HG03025 (cell line): ENCODE results near the gene MGLL.
"Not testable (repeated sequence)": the region's sequence is repeated elsewhere in the genome, so short reads cannot be mapped to it uniquely, and the experiment has no call there.

Source experiments
- ATAC-seq: cut with Tn5 transposase; IDR thresholded peaks from one replicate; pipeline ENCODE4 v1.9.1; 2021; ENCODE audit warnings: mild to moderate bottlenecking, moderate library complexity; ENCODE audit not compliant: unreplicated experiment, low FRiP score

The MGLL gene

GRCh38 chr3:127669541-127670228 is 152.6 kb downstream of the MGLL start:
- no peak for ATAC-seq

GRCh38 chr3:127668906-127669305 is 153.4 kb downstream of the MGLL start:
- no peak for ATAC-seq

DNA sequence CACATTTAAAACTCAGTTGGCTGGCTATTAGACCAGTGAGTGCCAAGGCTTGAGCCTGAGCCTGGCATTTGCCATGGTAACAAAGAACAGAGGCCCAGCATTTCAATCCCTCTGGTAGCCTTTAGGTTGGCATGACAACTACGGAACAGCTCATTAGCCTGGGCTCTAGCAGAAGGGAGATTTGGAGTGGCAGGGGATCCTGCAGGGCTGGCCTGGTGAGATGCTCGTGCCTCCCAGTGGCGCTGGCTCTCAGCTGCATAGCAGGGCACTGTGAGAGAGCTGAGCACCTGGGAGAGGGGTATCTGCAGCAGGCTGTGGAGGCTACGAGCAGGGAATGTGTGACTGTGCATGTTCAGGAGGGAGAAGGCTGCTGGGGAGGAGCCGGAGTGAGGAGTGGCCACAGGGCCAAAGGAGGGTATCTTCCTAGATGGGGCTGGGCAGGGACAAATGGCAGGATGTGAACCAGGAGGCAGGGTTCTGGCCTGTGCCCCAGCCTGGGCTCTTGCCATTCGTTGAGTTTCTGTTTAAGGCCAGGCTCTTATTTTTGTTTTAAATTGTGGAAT is 155.1 kb downstream of the MGLL start:
- ATAC-seq, result no peak

DNA sequence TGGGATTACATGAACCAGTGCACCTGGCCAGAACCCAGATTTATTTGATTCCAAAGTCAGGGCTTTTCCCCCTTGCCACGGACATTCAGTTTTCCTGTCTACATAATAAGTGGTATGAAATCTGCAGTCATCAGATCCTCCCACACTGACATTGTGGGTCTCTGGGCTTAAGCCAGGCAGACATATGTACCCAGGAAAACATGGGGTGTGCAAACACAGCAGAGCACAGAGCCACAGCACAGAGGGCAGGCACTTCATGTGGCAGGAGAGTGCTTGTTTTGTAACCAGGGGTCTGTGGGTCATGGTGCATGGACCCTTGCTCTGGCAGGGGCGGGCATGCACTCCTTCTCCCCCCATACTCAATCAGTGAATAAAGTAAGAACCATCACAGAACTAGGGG is 155.6 kb downstream of the MGLL start:
- ATAC-seq, result no peak

DNA sequence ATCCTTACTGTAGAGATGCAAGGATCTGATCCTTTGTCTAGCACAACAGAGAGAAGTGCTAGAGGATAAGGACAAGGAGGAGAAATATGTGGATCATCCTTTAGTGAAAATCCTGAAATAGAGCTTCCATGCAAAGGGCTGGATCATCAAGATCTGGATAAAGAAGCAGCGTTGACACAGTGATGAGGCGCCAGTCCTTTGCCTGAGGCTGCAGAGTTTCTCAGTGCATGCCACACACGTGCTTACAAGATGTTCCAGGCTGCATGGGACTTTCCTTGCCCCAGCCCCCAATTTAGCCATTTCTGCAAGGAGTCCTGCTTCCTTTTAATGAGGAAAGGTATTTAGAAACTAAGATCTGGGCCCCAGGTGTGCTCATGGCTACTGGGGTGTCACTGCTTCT is 156.7 kb downstream of the MGLL start:
- no peak for ATAC-seq

- ATAC-seq, result no peak
These were observed 157.2 kb downstream of the MGLL start for GRCh38 chr3:127665165-127665564.

DNA sequence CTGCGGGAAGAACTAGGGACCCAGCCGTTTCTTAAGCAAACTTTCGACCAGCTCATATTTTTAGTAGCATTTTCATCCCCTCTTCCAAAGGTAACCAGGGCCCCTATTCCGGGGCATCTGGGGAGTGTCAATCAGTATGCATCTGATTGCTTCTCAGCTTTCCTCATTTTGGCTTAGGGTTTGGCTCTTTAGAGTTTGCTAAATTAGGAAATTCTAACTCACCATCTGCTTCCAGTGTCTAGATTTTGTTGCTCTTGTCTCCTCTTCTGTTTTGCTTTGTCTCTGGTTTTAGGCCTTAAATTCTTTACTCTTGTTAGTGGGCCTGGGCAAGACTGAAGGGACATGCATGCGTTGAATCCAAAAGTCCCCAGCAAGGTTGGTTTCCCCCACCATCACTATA is 159.2 kb downstream of the MGLL start:
- ATAC-seq, result no peak

DNA sequence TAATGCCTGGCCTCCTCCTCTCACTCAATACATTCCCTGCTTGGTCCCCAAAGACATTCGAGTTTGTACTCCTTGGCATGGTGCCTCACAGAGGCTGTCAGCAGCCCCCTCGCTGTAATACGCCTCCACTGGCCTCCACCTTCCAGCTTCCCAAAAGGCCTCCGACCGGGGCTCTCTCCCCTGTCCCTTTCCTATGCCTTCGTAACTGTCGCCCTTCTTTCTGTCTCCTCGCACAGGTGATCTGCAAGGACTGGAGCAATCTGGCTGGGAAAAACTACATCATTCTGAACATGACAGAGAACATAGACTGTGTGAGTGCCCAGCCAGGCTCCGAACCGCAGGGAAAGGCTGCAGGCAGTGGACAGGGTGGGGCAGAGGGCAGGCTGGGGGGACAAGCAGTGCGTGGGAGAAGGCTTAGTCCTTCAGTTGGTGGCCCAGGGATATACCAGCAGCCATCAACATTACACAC is 160.3 kb downstream of the MGLL start:
- ATAC-seq, result no peak

DNA sequence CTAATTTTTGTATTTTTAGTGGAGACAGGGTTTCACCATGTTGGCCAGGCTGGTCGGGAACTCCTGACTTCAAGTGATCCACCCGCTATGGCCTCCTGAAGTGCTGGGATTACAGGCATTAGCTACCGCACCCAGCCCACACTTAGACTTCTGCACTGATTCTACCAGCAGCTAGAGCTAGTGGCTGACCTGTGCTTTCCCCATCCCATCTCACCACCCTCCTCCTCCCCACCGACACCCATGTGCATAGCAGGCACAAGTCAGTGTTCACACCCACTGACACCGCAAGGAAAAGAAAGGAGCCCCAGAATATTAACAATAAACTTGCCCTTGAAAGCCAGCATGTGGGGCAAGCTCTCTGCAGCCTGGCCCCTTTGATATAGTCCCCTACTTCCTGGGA is 160.7 kb downstream of the MGLL start:
- ATAC-seq, result no peak

GRCh38 chr3:127660621-127661251 is 161.6 kb downstream of the MGLL start:
- no peak for ATAC-seq

- no peak for ATAC-seq
These were observed 164.1 kb downstream of the MGLL start for GRCh38 chr3:127658234-127658633.

DNA sequence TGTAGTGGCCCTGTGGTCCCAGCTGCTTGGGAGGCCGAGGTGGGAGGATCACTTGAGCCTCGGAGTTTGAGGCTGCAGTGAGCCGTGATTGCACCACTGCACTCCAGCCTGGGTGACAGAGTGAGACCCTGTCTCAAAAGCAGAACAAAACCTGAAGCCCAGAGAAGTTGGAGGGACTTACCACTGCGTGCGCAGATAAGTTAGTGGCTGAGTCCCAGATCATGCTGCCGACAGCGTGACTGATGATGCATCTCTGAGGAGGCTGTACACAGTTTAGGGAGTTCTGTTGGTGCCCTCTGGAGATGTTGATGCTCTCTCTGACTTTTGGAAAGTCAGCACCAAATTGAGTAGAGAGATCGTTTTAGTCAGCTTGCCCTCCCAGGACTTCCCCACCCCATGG is 165.4 kb downstream of the MGLL start:
- ATAC-seq, result no peak

GRCh38 chr3:127655641-127656040 is 166.7 kb downstream of the MGLL start:
- no peak for ATAC-seq

- not testable (repeated sequence) for ATAC-seq
These were observed 167.3 kb downstream of the MGLL start for GRCh38 chr3:127654993-127655392.

GRCh38 chr3:127654374-127654773 is 167.9 kb downstream of the MGLL start:
- ATAC-seq, result no peak

GRCh38 chr3:127652246-127652995 is 169.9 kb downstream of the MGLL start:
- ATAC-seq, result no peak

DNA sequence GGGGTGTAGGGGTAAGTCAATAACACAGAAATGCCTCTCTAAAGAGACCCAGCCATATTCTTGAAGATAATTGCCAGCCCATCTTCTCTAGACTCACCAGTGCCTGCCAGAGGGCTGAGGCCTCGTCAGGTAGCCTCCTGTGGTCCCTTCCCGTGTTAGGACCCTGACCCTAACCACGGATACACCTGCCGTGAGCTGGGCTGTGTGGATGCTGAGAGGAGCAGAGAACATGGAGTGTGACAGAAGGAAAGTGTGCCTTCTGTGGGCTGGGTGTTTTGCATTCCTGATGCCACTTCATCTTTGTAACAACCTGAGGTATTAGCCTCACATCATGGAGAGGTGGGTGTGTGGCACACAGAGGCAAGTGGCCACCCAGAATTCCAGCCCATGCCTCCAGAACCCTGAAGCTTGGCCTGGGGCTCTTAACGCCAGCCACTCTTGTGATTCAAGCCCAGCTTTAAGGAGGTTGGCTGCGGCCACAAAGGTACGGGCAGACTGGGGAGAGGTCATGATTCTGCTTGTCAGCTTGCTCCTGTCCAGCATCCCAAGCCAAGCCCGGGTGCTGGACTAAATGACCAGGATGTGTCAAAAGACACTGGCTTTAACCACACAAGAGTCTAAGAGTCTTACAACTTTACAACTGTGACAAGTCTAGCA is 170.7 kb downstream of the MGLL start:
- ATAC-seq, result no peak

- no peak for ATAC-seq
These were observed 172.1 kb downstream of the MGLL start for GRCh38 chr3:127650236-127650635.

GRCh38 chr3:127647845-127648204 is 174.5 kb downstream of the MGLL start:
- ATAC-seq, result no peak

DNA sequence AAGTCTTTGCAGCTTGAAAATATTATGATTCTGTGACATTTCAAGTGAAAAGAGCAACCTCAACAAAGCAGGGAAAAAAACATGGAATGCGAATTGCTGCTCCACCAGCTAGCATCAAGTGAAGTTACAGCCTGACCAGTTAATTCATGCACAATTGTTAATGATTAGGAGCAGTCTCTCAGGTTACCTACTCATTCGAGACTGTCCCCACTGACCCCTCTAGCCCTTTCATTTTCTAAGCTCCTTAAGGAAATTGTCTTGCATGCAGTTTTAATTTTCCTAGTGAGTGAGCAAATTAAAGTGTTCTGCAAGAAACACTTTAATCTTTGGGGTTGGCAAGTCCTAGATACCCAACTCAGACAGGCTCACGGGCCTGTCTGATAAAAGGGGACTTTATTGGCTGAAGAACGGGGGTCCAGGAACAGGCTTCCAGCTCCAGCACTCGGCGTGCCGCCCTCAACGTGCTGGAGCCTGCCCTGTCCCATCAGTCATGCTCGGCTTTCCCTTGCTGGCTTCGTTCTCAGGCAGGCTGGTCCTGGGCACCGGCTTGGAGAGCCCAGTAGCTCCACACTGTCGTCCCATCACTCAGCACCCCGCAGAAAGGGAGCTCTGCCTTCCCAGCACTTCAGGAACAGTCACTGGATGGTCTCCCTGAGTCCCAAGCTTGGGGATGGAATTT is 175.0 kb downstream of the MGLL start:
- no peak for ATAC-seq
